AG09319 (cell line): ENCODE measurements around the gene CMBL.

Experiments used
- DNase-seq: peaks from one replicate; pipeline ENCODE4 v3.0.0-alpha.2; 2010; ENCODE audit warnings: low read depth; ENCODE audit errors: extremely low read depth
- CTCF ChIP-seq: IDR thresholded peaks from 2 replicates; pipeline ENCODE4 v1.5.1; 2011; ENCODE audit warnings: low read depth, mild to moderate bottlenecking, inconsistent platforms, low read length, moderate library complexity

CMBL gene

GRCh38 chr5:10307206-10308148 lies at the start of gene CMBL:
Gene CMBL, minus strand, starts transcription at chr5:10307902. Its CDS starts 17,140 bp downstream, at chr5:10290762.
- DNase-seq = no peak
- no peak for TF ChIP-seq CTCF

- TF ChIP-seq CTCF = no peak
- no peak for DNase-seq
Observed at GRCh38 chr5:10355071-10355889, 47.6 kb upstream of the CMBL start.

GRCh38 chr5:10354048-10354872 lies 46.6 kb upstream of the CMBL start:
- no peak for DNase-seq
- peak; percentile 2 for TF ChIP-seq CTCF

- no peak for TF ChIP-seq CTCF
- peak; percentile 74 for DNase-seq
Observed at GRCh38 chr5:10353241-10354047, 45.7 kb upstream of the CMBL start, which contains the start of gene MARCHF6. Gene MARCHF6, plus strand, starts transcription at chr5:10353695. Its CDS starts 204 bp downstream, at chr5:10353899.

- DNase-seq = no peak
- no peak for TF ChIP-seq CTCF
Observed at GRCh38 chr5:10352430-10353240, 44.9 kb upstream of the CMBL start.

GRCh38 chr5:10351919-10352318 lies 44.2 kb upstream of the CMBL start:
- TF ChIP-seq CTCF = no peak
- DNase-seq = no peak
